Stimulated activated CD8-positive, alpha-beta memory T cell treated with anti-CD3 and anti-CD28 coated beads, Interleukin-15, amount 100 ng/mL, for 1 hour (primary cell): ENCODE measurements around the gene IL31.

Source experiments
- DNase-seq: peaks from one replicate; pipeline ENCODE4 v3.0.0-alpha.2; 2020; ENCODE audit warnings: low read depth

Gene IL31

GRCh38 chr12:122155705-122156104 is 18.3 kb downstream of the IL31 start:
- DNase-seq, result no peak

- DNase-seq, result no peak
These were observed 21.3 kb downstream of the IL31 start for GRCh38 chr12:122152754-122153153.

- no peak for DNase-seq
These were observed 23.8 kb downstream of the IL31 start for GRCh38 chr12:122150127-122150681.

GRCh38 chr12:122148657-122149056 is 25.4 kb downstream of the IL31 start:
- DNase-seq, result no peak

- DNase-seq, result no peak
These were observed 26.3 kb downstream of the IL31 start for GRCh38 chr12:122147514-122148290.

- no peak for DNase-seq
These were observed 28.3 kb downstream of the IL31 start for GRCh38 chr12:122145505-122146330.

GRCh38 chr12:122144885-122145284 is 29.1 kb downstream of the IL31 start:
- DNase-seq, result no peak

GRCh38 chr12:122142857-122143256 is 31.2 kb downstream of the IL31 start:
- DNase-seq, result no peak

- DNase-seq, result no peak
These were observed 31.9 kb downstream of the IL31 start for GRCh38 chr12:122141911-122142725.

GRCh38 chr12:122140467-122141257 is 33.4 kb downstream of the IL31 start:
- no peak for DNase-seq

GRCh38 chr12:122139941-122140340 is 34.1 kb downstream of the IL31 start:
- no peak for DNase-seq

- DNase-seq, result no peak
These were observed 34.8 kb downstream of the IL31 start for GRCh38 chr12:122139266-122139665.

- no peak for DNase-seq
These were observed 35.4 kb downstream of the IL31 start for GRCh38 chr12:122138616-122139015.

- DNase-seq, result no peak
These were observed 35.8 kb downstream of the IL31 start for GRCh38 chr12:122138181-122138580.

GRCh38 chr12:122137681-122138080 is 36.3 kb downstream of the IL31 start:
- no peak for DNase-seq

- no peak for DNase-seq
These were observed 36.8 kb downstream of the IL31 start for GRCh38 chr12:122137229-122137628.

- DNase-seq, result no peak
These were observed 38.5 kb downstream of the IL31 start for GRCh38 chr12:122135437-122136031.

GRCh38 chr12:122133192-122133950 is 40.6 kb downstream of the IL31 start:
- no peak for DNase-seq

- no peak for DNase-seq
These were observed 43.9 kb downstream of the IL31 start for GRCh38 chr12:122130150-122130549.

GRCh38 chr12:122129131-122129530 is 44.9 kb downstream of the IL31 start:
- DNase-seq, result no peak
